Measurements from ENCODE around the gene TSHR. TPM values are rescaled to one million over a fixed set of nuclear protein-coding genes. Genes with fewer than 3 reads are reported as not detected.
A peak's percentile ranks its signal among the peaks of the same experiment; 100 is the strongest.

Gene TSHR
- total RNA-seq, 1 experiment from 2014 or later = not detected

GRCh38 chr14:81161749-81162148 is 206.3 kb downstream of the TSHR start:
- DNase-seq (ENCODE audit: unreplicated experiment) = no peak
- peaks cover 14% of the 10 kb centered on the region for H3K4me1 Mint-ChIP-seq (ENCODE audit: insufficient read depth, unreplicated experiment)
- no peaks in the 10 kb centered on the region for H3K27me3 Mint-ChIP-seq (ENCODE audit: insufficient read depth, unreplicated experiment)
- H3K9me3 Mint-ChIP-seq (ENCODE audit: unreplicated experiment) = no peaks in the 10 kb centered on the region
- intact Hi-C loops (cut with micrococcal nuclease) = no loop called here
- POLR2A ChIA-PET = interaction anchor here (1.9 kb wide), 1 partner anchor 16 kb away, joined by 4 read pairs; no protein-coding TSS in a partner anchor
- no peaks in the 10 kb centered on the region for H3K36me3 Mint-ChIP-seq (ENCODE audit: insufficient read depth, unreplicated experiment)
- no TSS peak for BruUV-seq (replicated peaks)
- CTCF ChIA-PET = interaction anchor here (0.6 to 6.2 kb wide), 7 partner anchors 9 to 1787 kb away, joined by 3 to 76 read pairs (median 16); partner anchors contain the start of gene TSHR
- H3K4me3 Mint-ChIP-seq (ENCODE audit: unreplicated experiment) = no peak overlapping the region
- no peak overlapping the region for H3K27ac Mint-ChIP-seq (ENCODE audit: low read depth, unreplicated experiment)
- TF ChIP-seq CTCF (IDR thresholded peaks at IDR 0.05; ENCODE audit: unreplicated experiment) = no peak

GRCh38 chr14:81162941-81163340 is 207.5 kb downstream of the TSHR start:
- Mint-ChIP-seq H3K4me3 (ENCODE audit: unreplicated experiment) (no peak overlapping the region), H3K9me3 (ENCODE audit: unreplicated experiment) (no peaks in the 10 kb centered on the region), H3K27me3 (ENCODE audit: insufficient read depth, unreplicated experiment) (no peaks in the 10 kb centered on the region), H3K4me1 (ENCODE audit: insufficient read depth, unreplicated experiment) (peaks cover 14% of the 10 kb centered on the region), H3K36me3 (ENCODE audit: insufficient read depth, unreplicated experiment) (no peaks in the 10 kb centered on the region), H3K27ac (ENCODE audit: low read depth, unreplicated experiment) (no peak overlapping the region)
- TF ChIP-seq CTCF (IDR thresholded peaks at IDR 0.05; ENCODE audit: unreplicated experiment) = no peak
- POLR2A ChIA-PET = interaction anchor here (1.9 to 2.2 kb wide), 2 partner anchors 18 to 166 kb away, joined by 4 to 8 read pairs; no protein-coding TSS in a partner anchor
- intact Hi-C loops (cut with micrococcal nuclease) = no loop called here
- peak; percentile 21 for DNase-seq (ENCODE audit: unreplicated experiment)
- BruUV-seq (replicated peaks) = no TSS peak
- CTCF ChIA-PET = interaction anchor here (0.6 to 6.2 kb wide), 14 partner anchors 9 to 302 kb away, joined by 3 to 76 read pairs (median 4); partner anchors contain the start of gene TSHR

DNA sequence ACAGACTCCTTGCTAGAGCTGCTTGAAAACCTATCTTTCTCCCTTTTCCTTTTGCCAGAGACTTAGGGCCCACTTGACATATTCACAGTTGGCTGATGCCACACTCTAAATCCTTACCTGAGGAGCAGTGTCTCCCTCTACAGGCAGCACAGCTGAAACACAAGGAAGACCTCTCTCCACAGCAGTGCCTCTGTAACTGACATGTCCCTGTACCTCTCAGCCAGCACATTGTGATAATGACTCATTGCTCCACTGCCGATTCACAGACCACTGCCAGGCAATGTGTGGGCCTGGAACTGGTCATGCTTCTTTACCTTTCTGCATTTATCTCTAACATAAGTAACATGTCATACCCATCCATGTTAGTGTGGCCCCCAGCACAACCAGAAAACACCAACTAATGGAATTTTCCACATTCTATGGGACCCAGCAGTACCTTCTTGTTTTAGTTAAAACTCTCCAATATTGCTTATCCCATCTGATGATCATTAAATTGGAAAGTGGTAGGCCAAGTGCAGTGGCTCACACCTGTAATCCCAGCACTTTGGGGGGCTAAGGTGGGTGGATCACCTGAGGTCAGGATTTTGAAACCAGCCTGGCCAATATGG is 208.8 kb downstream of the TSHR start:
- ChIA-PET POLR2A (interaction anchor here (2.2 kb wide), 1 partner anchor 168 kb away, joined by 8 read pairs; no protein-coding TSS in a partner anchor), CTCF (interaction anchor here (0.5 to 6.2 kb wide), 17 partner anchors 8 to 300 kb away, joined by 3 to 76 read pairs (median 4); partner anchors contain the start of gene TSHR)
- no peaks in the 10 kb centered on the region for H3K27me3 Mint-ChIP-seq (ENCODE audit: insufficient read depth, unreplicated experiment)
- H3K36me3 Mint-ChIP-seq (ENCODE audit: insufficient read depth, unreplicated experiment) = no peaks in the 10 kb centered on the region
- no peak overlapping the region for H3K27ac Mint-ChIP-seq (ENCODE audit: low read depth, unreplicated experiment)
- BruUV-seq (replicated peaks) = no TSS peak
- no peaks in the 10 kb centered on the region for H3K9me3 Mint-ChIP-seq (ENCODE audit: unreplicated experiment)
- TF ChIP-seq CTCF (IDR thresholded peaks at IDR 0.05; ENCODE audit: unreplicated experiment) = peak; percentile 69
- intact Hi-C loops (cut with micrococcal nuclease) = loop anchor here (1.0 kb wide), 2 partner anchors 168 to 210 kb away; no protein-coding TSS in a partner anchor
- no peak overlapping the region for H3K4me3 Mint-ChIP-seq (ENCODE audit: unreplicated experiment)
- peaks cover 14% of the 10 kb centered on the region for H3K4me1 Mint-ChIP-seq (ENCODE audit: insufficient read depth, unreplicated experiment)
- peak; percentile 87 for DNase-seq (ENCODE audit: unreplicated experiment)

DNA sequence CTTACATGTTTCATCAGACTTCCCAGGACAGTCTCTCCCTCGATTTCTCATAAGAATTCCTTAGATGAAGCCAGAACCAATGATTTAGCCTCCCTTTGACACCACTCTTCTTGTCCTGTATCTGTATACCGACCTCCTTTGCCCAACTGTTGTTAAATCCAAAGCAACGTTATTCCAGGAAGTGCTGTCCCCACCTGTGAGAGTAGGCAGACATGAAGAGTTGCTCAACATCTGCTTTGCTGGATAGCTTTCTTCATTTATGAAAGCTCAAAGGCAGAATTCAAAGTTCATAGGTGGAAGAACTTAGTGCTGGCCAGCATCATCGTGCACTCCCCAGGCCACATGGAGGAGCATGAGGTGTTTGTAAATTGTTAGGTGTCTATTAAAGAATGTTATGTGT is 209.8 kb downstream of the TSHR start:
- no TSS peak for BruUV-seq (replicated peaks)
- Mint-ChIP-seq H3K9me3 (ENCODE audit: unreplicated experiment) (no peaks in the 10 kb centered on the region), H3K4me1 (ENCODE audit: insufficient read depth, unreplicated experiment) (peaks cover 21% of the 10 kb centered on the region), H3K4me3 (ENCODE audit: unreplicated experiment) (no peak overlapping the region), H3K36me3 (ENCODE audit: insufficient read depth, unreplicated experiment) (no peaks in the 10 kb centered on the region), H3K27me3 (ENCODE audit: insufficient read depth, unreplicated experiment) (no peaks in the 10 kb centered on the region), H3K27ac (ENCODE audit: low read depth, unreplicated experiment) (no peak overlapping the region)
- DNase-seq (ENCODE audit: unreplicated experiment) = no peak
- intact Hi-C loops (cut with micrococcal nuclease) = no loop called here
- ChIA-PET CTCF (interaction anchor here (0.5 to 6.2 kb wide), 9 partner anchors 53 to 188 kb away, joined by 3 to 76 read pairs (median 4); no protein-coding TSS in a partner anchor), POLR2A (interaction anchor here (1.0 kb wide), 1 partner anchor 9 kb away, joined by 3 read pairs; no protein-coding TSS in a partner anchor)
- TF ChIP-seq CTCF (IDR thresholded peaks at IDR 0.05; ENCODE audit: unreplicated experiment) = no peak

Data from MCF 10A (cell line).